Left ventricle myocardium inferior (tissue), 1 donor: ENCODE data around the gene MICAL3. TPM values are rescaled to one million over a fixed set of nuclear protein-coding genes. Genes with fewer than 3 reads are reported as not detected.

Experiments used
- DNase-seq: peaks from one replicate; pipeline ENCODE4 v3.0.0-alpha.2; 2020
- H3K27ac ChIP-seq: fragments of 200-600 bp; replicated peaks from 2 replicates; pipeline ENCODE4 v1.8.0; 2021
- H3K27me3 ChIP-seq: fragments of 200-600 bp; 2 replicates; pipeline ENCODE4 v1.8.0; 2021; ENCODE audit warnings: low read depth
- H3K36me3 ChIP-seq: fragments of 200-600 bp; 2 replicates; pipeline ENCODE4 v1.8.0; 2021
- H3K4me1 ChIP-seq: fragments of 200-600 bp; 2 replicates; pipeline ENCODE4 v1.8.0; 2021
- H3K4me3 ChIP-seq: fragments of 200-600 bp; 2 replicates; pipeline ENCODE4 v1.8.0; 2021; ENCODE audit warnings: mild to moderate bottlenecking, moderate library complexity
- H3K9me3 ChIP-seq: fragments of 200-600 bp; replicated peaks from 2 replicates; pipeline ENCODE4 v1.8.0; 2021
- intact Hi-C: fragments of 100-400 bp; cut with micrococcal nuclease; formaldehyde crosslinking; loops from one replicate; pipeline ENCODE4 v1.11.0; 2022
- total RNA-seq: library from RNA; stranded (reverse); fragmentation: NEBNext Ultra II Directional; extraction: Animal tissue kit (Norgen Biotek cat#: 25700); gene quantifications from one replicate; pipeline ENCODE4 v1.2.1, GENCODE V29; 2021
- TF ChIP-seq, protein P1 (sequence below): fragments of 200-600 bp; IDR thresholded peaks from 2 replicates; pipeline ENCODE4 v1.8.0; 2021; ENCODE audit warnings: antibody characterized with exemption, mild to moderate bottlenecking, borderline replicate concordance
- donor health status: DM: no; HTN: yes; CAD: no; lungs with severe emphysema.

Gene MICAL3
- total RNA-seq, 1 donor from 2014 or later, result 92.5 TPM

DNA sequence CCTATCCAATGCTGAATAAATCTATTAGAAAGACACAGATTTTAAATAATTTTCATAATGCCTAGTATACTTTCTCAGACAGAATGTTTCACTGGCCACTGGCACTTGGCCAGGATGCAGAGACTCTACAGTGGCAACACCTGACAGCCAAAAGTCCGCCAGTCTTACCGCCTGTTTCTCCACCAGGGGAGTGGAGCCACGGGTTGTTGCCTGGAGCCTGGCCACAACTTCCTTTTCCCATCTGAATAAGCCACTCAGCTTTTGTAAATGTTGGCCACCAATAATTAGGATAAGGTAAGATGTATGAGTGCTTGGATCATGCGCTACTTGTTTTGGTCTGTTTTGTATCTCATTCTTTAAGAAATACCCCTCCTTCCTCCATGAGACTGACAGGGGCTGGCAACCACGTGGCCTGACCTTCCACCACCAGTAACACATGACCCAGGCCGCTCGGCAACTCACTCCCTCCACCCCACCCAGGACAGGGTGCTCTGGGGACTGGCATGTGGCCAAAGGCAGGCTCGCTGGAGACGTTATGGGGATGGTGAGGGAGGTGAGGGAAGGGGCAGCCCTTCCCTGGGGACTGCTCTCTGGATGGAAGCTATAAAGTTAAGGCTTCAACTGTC is 157.1 kb downstream of the MICAL3 start:
- H3K27ac ChIP-seq, result peak overlapping the region; percentile 75
- H3K9me3 ChIP-seq, result no peaks in the 10 kb centered on the region
- peaks cover 63% of the 10 kb centered on the region for H3K4me1 ChIP-seq
- no peaks in the 10 kb centered on the region for H3K27me3 ChIP-seq
- TF ChIP-seq, protein P1, sequence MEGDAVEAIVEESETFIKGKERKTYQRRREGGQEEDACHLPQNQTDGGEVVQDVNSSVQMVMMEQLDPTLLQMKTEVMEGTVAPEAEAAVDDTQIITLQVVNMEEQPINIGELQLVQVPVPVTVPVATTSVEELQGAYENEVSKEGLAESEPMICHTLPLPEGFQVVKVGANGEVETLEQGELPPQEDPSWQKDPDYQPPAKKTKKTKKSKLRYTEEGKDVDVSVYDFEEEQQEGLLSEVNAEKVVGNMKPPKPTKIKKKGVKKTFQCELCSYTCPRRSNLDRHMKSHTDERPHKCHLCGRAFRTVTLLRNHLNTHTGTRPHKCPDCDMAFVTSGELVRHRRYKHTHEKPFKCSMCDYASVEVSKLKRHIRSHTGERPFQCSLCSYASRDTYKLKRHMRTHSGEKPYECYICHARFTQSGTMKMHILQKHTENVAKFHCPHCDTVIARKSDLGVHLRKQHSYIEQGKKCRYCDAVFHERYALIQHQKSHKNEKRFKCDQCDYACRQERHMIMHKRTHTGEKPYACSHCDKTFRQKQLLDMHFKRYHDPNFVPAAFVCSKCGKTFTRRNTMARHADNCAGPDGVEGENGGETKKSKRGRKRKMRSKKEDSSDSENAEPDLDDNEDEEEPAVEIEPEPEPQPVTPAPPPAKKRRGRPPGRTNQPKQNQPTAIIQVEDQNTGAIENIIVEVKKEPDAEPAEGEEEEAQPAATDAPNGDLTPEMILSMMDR, result peak; percentile 43
- no peak overlapping the region for H3K4me3 ChIP-seq
- DNase-seq, result peak; percentile 79
- peaks cover 79% of the 10 kb centered on the region for H3K36me3 ChIP-seq
- intact Hi-C loops, result no loop called here

DNA sequence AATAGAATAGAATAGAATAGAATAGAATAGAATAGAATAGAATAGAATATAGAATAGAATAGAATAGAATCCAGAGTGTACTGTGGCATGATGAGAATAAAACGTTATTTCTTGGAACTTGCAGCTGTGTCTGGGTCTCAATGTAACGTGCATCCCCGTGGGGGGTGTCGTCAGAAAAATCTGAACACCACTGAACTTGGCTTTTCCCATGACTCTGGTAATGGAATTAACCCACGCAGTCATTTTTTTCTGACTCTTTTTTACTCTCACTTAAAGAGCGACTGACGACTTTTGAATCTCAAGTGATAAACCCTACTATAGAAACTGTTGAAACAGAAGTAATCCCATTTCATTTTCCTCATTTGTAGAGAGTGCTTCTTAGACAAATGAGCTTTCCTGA is 157.7 kb downstream of the MICAL3 start:
- Histone ChIP-seq H3K4me1 (peaks cover 58% of the 10 kb centered on the region), H3K4me3 (no peak overlapping the region), H3K9me3 (no peaks in the 10 kb centered on the region), H3K27me3 (no peaks in the 10 kb centered on the region), H3K36me3 (peaks cover 75% of the 10 kb centered on the region), H3K27ac (peak overlapping the region; percentile 75)
- intact Hi-C loops, result no loop called here
- TF ChIP-seq, protein P1, result no peak
- no peak for DNase-seq

DNA sequence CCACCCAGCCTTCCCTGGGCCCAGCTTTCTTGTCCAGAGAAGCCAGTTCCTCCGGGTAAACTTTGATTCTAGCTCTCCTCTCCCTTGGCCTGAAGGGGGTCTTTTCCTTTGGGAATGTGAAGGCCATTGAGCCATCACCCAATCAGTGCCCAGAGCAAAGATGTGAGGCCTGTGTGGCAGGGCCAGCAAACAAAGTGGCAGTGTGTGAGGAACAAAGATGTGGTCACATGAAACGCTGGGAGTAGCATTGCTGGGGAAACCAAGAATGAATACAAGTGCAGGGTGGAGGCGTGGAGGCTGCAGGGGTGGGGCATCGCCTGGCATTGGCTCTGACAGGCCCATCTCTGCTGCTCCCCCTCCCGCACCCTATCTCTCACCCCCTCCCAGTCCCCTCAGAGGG is 158.2 kb downstream of the MICAL3 start:
- Histone ChIP-seq H3K36me3 (peaks cover 70% of the 10 kb centered on the region), H3K9me3 (no peaks in the 10 kb centered on the region), H3K27me3 (no peaks in the 10 kb centered on the region), H3K27ac (peak overlapping the region; percentile 75), H3K4me3 (no peak overlapping the region), H3K4me1 (peaks cover 53% of the 10 kb centered on the region)
- TF ChIP-seq, protein P1, result no peak
- no peak for DNase-seq
- intact Hi-C loops, result no loop called here

DNA sequence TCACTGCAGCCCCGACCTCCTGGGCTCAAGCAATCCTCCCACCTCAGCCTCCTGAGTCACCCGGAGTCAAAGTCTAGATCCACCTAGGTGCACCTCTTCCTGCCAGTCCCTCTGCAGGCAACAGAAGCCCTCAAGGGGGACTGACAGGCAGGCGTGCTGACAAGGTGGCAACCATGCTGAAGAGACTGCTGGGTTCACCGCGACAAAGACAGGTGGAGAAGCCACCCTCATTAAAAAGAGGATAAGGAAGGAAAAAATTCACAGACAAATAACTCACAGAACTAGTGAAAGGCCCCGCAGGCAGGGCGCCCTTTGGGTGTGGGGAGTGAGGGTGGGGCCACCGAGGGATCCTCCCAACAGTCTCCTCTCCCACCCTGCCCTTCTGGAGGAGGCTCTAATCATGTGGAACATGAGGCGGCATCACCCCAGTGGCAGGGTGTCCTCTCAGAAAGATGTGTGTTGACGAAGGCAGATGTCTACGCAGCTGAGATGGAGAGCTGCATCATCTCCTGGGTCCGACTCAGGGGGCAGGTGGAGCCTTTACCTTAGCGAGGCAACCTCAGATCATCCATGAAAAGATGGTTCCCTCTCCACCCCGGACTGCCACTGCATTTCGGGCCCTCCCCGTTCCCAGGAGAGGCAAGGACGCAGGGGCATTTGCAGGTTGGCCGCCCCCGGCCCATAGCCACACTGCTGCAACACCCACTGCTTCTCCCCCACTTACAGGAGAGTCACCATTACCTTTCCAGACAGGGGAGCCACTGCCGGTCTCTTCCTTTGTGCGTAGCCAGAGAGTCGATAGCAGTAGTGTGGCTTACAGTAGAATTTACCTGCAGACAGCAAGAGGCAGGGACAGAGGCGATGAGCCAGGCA is 158.9 kb downstream of the MICAL3 start:
- intact Hi-C loops, result no loop called here
- peaks cover 49% of the 10 kb centered on the region for H3K4me1 ChIP-seq
- H3K27me3 ChIP-seq, result no peaks in the 10 kb centered on the region
- H3K36me3 ChIP-seq, result peaks cover 63% of the 10 kb centered on the region
- H3K27ac ChIP-seq, result peak overlapping the region; percentile 75
- no peak overlapping the region for H3K4me3 ChIP-seq
- no peak for DNase-seq
- TF ChIP-seq, protein P1, result no peak
- H3K9me3 ChIP-seq, result no peaks in the 10 kb centered on the region

DNA sequence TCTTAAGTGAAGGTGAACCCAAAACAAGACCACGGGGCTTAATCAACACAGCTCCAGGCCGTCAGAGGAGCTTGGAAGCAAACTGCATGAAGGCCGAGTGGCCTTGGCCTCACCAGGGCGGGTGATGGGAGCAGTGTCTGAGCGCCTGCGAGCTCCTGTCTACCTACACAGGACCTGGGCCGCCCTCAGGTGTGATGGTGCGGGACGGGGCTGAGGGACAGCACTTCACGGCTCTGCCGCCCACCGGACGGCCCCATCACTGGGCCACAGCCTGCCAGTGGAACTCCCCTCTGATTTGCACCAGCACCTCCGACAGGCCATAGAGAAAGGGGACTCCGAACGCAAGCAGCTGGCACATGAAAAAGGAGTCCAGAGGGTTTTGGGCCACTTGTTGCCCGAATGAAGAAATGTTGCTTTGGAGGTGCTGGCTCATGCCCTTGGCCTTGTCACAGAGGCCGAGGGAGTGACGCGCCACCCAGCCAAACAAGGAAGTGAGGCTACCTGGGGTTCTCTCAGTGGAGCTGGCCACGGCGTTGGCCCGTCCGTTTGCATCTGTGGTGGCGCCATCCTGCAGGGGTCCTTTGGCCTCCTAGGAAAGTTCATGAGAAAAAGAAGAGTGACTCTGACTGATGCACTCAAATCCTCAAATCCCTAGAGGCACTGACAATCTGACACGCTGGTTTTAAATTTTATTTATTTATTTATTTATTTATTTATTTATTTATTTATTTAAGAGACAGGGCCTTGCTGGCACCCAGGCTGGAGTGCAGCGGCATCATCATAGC is 159.8 kb downstream of the MICAL3 start:
- H3K27me3 ChIP-seq, result no peaks in the 10 kb centered on the region
- no peak for DNase-seq
- TF ChIP-seq, protein P1, result no peak
- intact Hi-C loops, result no loop called here
- no peak overlapping the region for H3K27ac ChIP-seq
- no peak overlapping the region for H3K4me3 ChIP-seq
- no peaks in the 10 kb centered on the region for H3K9me3 ChIP-seq
- H3K4me1 ChIP-seq, result peaks cover 49% of the 10 kb centered on the region
- peaks cover 57% of the 10 kb centered on the region for H3K36me3 ChIP-seq
